Measurements from ENCODE around the gene ARAP1.

ARAP1 gene

GRCh38 chr11:72762641-72763304, 10.6 kb upstream of the ARAP1 start:
- TF ChIP-seq CTCF (IDR thresholded peaks at IDR 0.05; ENCODE audit: low read depth, low read length) (no peak), MAX (IDR thresholded peaks at IDR 0.05; ENCODE audit: low read depth, low read length) (no peak), POLR2A (IDR thresholded peaks at IDR 0.05; ENCODE audit: extremely low read depth, insufficient read length) (no peak), MYC (IDR thresholded peaks at IDR 0.05; ENCODE audit: low read depth, low read length) (no peak)
- no peak for DNase-seq (ENCODE audit: low read depth)
- no peak overlapping the region for H3K4me3 ChIP-seq (ENCODE audit: low read depth, low read length)

DNA sequence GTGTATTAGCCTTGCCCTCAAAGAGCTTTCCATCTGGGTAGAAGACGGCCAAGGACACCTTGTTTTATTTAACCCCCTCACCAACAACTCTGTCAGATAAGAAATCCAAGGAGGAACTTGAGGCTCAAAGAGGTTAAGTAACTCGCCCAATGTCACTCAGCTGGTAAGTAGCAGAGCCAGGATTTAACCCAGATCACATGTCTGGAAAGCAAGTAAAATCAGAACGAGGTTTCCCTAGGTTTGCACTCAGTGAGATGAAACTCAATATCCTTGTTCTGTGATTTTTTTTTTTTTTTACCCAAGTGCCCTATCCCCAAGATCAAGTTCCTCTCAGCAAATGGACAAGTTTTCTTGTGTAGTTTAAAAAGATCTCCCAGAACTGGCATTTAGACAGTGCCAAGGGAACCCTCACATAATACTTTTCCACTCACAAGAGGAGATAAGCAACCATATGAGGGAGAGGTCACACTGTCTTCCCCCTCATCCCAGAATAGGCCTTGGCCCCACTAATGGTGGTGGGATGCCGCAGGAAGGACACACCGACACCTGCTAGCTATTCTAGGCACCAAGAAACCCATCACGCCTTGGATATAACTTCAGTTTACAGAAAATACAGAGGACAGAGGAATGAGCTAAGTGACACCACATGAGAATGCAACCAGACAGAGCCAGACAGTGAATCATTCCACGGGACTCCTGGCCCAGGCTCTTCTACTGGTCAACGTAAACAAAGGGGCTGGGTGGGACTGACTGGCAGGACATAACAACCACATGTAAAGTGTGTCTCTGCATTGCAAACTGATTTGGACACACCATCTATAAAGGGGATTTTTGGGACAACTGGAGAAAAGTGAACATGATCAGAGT, 8.6 kb upstream of the ARAP1 start:
- no peak overlapping the region for H3K4me3 ChIP-seq (ENCODE audit: low read depth, low read length)
- no peak for DNase-seq (ENCODE audit: low read depth)
- no peak for TF ChIP-seq POLR2A (IDR thresholded peaks at IDR 0.05; ENCODE audit: extremely low read depth, insufficient read length)

DNA sequence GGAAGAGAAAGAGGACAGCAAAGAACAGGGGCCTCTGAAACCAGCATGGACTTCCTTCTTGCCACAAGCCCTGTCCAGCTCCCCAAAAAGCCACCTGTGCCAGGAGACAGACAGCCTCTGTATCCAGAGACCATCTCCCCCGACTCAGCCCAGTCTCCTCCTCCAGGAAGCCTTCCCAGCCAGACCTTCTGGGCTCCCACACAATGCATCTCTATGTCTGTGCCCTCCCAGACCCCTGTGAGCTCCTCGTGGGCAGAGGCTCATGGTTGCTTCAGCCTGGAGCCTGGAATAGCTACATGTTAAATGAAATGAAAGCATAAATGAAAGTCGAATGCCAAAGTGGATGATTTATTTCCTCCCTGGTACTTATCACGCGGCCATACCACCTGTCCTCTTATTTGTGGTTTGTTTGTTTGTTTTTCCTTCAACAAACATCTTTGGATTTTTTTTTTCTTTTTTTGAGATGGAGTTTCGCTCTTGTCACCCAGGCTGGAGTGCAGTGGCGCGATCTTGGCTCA, 7.3 kb upstream of the ARAP1 start:
- TF ChIP-seq MYC (IDR thresholded peaks at IDR 0.05; ENCODE audit: low read depth, low read length) (no peak), CTCF (IDR thresholded peaks at IDR 0.05; ENCODE audit: low read depth, low read length) (no peak), MAX (IDR thresholded peaks at IDR 0.05; ENCODE audit: low read depth, low read length) (no peak), POLR2A (IDR thresholded peaks at IDR 0.05; ENCODE audit: extremely low read depth, insufficient read length) (no peak)
- no peak overlapping the region for H3K4me3 ChIP-seq (ENCODE audit: low read depth, low read length)
- DNase-seq (ENCODE audit: low read depth) = no peak

DNA sequence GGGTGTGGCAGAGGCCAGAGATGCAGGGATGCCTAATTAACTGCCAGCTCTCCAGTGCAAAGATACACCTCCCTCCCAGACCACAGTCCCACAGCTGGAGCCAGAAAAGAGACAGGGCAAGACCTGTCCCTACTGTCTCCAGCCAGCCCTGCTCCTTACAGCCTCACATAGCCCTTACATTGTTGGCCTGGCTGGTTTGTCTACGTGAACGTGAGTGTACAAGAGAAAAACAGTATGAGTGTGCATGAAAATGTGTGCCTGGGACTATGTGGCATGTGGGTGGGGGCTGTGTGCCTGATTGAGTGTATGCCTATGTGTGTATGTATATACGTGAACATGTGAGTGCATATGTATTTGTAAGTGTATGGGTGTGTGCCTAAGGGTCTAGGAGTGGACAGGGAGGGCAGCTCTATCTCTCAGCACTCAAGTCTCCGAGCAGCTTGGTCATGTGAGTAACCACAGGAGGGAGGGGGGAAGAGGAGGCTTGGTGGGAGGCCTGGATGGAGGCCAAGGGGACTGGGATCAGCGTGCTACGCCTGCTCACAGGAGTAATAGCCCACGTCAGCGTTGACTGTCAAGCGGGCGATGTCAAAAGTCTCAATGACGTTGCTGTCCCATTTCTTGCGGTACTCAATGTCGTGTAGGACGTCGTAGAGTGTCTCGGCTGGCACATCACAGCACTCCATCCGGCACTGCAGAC, 6.6 kb upstream of the ARAP1 start:
- H3K4me3 ChIP-seq (ENCODE audit: low read depth, low read length) = no peak overlapping the region
- TF ChIP-seq POLR2A (IDR thresholded peaks at IDR 0.05; ENCODE audit: extremely low read depth, insufficient read length) = no peak
- TF ChIP-seq CTCF (IDR thresholded peaks at IDR 0.05; ENCODE audit: low read depth, low read length) = no peak
- no peak for DNase-seq (ENCODE audit: low read depth)

DNA sequence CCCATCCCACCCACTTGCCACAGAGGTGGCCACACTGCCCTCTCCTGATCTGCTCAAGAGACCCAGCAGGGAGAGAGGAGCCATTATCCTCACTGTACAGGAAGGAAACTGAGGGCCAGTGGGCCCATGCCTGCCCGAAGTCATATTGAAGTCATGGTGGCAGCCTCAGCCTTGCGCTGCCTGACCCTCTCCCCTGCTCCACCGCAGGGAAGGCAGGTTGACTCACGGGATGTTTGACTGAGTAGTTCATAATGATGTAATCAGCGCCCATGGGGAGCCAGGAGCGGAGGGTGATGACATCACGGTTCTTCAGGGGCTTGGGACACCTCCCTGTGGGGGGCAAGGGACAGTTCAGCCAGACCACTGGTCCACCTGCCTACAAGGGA, 6.1 kb upstream of the ARAP1 start:
- TF ChIP-seq CTCF (IDR thresholded peaks at IDR 0.05; ENCODE audit: low read depth, low read length) (no peak), POLR2A (IDR thresholded peaks at IDR 0.05; ENCODE audit: extremely low read depth, insufficient read length) (no peak), MAX (IDR thresholded peaks at IDR 0.05; ENCODE audit: low read depth, low read length) (no peak), MYC (IDR thresholded peaks at IDR 0.05; ENCODE audit: low read depth, low read length) (no peak)
- DNase-seq (ENCODE audit: low read depth) = peak; percentile 55

GRCh38 chr11:72755713-72756285, 3.6 kb upstream of the ARAP1 start:
- H3K4me3 ChIP-seq (ENCODE audit: low read depth, low read length) = no peak overlapping the region
- TF ChIP-seq CTCF (IDR thresholded peaks at IDR 0.05; ENCODE audit: low read depth, low read length) (no peak), POLR2A (IDR thresholded peaks at IDR 0.05; ENCODE audit: extremely low read depth, insufficient read length) (no peak), MAX (IDR thresholded peaks at IDR 0.05; ENCODE audit: low read depth, low read length) (no peak), MYC (IDR thresholded peaks at IDR 0.05; ENCODE audit: low read depth, low read length) (no peak)
- no peak for DNase-seq (ENCODE audit: low read depth)

More for the DNA sequence above, 6.1 kb upstream of the ARAP1 start:
- no peak overlapping the region for H3K4me3 ChIP-seq (ENCODE audit: low read depth, low read length)
